Testis (tissue), 2 donors: ENCODE measurements around the gene ZNF276.

ENCODE experiments used
- POLR2A ChIP-seq: fragments of 450-650 bp; IDR thresholded peaks from one replicate; pipeline ENCODE4 v1.6.1; 2017; ENCODE audit warnings: antibody characterized with exemption, mild to moderate bottlenecking, moderate library complexity
- TF ChIP-seq, protein P1 (sequence below), 3 experiments: fragments of 450-650 bp in 2 of 3; fragments of 200-600 bp in 1 of 3; sonication (generic) in 1 of 3; IDR thresholded peaks; one replicate each; pipeline ENCODE4 v1.5.1; 2016 to 2019; ENCODE audit warnings: antibody characterized with exemption in 3 of 3, mild to moderate bottlenecking in 2 of 3, moderate library complexity in 1 of 3

DNA sequence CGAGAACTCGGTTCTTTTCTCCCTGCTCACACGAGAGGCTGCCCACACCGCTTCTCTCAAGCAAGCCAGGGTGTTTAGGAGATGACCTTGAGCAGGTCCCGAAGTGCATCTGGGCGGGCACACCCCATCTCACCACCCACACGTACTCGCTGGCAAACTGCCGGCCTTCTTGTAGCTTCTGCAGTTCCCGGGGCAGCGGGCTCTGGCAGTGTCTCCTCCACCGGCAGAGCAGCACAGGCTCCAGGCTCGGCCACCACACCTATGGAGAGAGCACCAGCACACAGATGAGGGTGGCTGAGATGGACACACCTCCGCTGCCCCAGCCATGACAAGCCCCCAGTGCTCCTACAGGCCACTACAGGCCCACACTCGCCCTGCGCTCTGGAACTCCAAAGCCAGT lies 23.5 kb downstream of the ZNF276 start:
- TF ChIP-seq, protein P1, sequence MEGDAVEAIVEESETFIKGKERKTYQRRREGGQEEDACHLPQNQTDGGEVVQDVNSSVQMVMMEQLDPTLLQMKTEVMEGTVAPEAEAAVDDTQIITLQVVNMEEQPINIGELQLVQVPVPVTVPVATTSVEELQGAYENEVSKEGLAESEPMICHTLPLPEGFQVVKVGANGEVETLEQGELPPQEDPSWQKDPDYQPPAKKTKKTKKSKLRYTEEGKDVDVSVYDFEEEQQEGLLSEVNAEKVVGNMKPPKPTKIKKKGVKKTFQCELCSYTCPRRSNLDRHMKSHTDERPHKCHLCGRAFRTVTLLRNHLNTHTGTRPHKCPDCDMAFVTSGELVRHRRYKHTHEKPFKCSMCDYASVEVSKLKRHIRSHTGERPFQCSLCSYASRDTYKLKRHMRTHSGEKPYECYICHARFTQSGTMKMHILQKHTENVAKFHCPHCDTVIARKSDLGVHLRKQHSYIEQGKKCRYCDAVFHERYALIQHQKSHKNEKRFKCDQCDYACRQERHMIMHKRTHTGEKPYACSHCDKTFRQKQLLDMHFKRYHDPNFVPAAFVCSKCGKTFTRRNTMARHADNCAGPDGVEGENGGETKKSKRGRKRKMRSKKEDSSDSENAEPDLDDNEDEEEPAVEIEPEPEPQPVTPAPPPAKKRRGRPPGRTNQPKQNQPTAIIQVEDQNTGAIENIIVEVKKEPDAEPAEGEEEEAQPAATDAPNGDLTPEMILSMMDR (IDR thresholded peaks at IDR 0.05) = no peak
- no peak for TF ChIP-seq POLR2A
